Effector memory CD4-positive, alpha-beta T cell (primary cell): ENCODE results near the gene METTL18.

Experiments used
- DNase-seq, 3 donors: peaks; one replicate each; pipeline ENCODE4 v3.0.0-alpha.2; 2020
- H3K27ac ChIP-seq: 2 replicates; pipeline ENCODE4 v1.7.0; 2013; ENCODE audit warnings: mild to moderate bottlenecking, low read length, moderate library complexity; ENCODE audit not compliant: insufficient read depth, poor library complexity, severe bottlenecking
- H3K27me3 ChIP-seq: replicated peaks from 2 replicates; pipeline ENCODE4 v1.7.0; 2013; ENCODE audit warnings: mild to moderate bottlenecking, low read length; ENCODE audit not compliant: insufficient read depth, control insufficient read depth, poor library complexity, severe bottlenecking
- H3K36me3 ChIP-seq: 2 replicates; pipeline ENCODE4 v1.7.0; 2013; ENCODE audit warnings: mild to moderate bottlenecking, low read length, moderate library complexity; ENCODE audit not compliant: control insufficient read depth, insufficient read depth
- H3K4me1 ChIP-seq: 2 replicates; pipeline ENCODE4 v1.7.0; 2013; ENCODE audit warnings: low read length, mild to moderate bottlenecking; ENCODE audit not compliant: control insufficient read depth, insufficient read depth, poor library complexity, severe bottlenecking
- H3K4me3 ChIP-seq: 2 replicates; pipeline ENCODE4 v1.7.0; 2013; ENCODE audit warnings: low read length, low read depth, mild to moderate bottlenecking; ENCODE audit not compliant: insufficient read depth, poor library complexity, severe bottlenecking
- H3K9me3 ChIP-seq: 2 replicates; pipeline ENCODE4 v1.7.0; 2013; ENCODE audit warnings: mild to moderate bottlenecking, low read length, moderate library complexity; ENCODE audit not compliant: control insufficient read depth

Gene METTL18

DNA sequence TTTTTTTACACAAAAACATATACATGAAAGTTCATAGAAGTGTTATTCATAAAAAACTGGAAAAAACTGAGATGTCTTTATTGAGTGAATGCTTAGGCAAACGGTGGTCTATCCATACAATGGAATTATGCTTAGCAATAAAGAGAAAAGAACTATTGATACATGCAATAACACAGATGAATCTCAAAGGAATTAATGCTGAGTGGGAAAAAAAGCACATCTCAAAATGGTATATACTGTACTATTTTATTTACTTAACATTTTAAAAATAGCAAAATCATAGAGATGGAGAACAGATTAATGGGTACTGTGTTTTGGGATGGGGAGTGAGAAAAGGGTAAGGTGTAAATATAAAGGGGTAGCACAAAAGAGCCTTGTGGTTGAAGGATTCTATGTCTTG lies 29.8 kb downstream of the METTL18 start:
- Histone ChIP-seq H3K27me3 (no peaks in the 10 kb centered on the region), H3K27ac (no peak overlapping the region), H3K9me3 (no peaks in the 10 kb centered on the region), H3K4me1 (no peaks in the 10 kb centered on the region), H3K36me3 (no peaks in the 10 kb centered on the region), H3K4me3 (no peak overlapping the region)
- DNase-seq = no peak

GRCh38 chr1:169762699-169763098 lies 32.0 kb downstream of the METTL18 start:
- DNase-seq = no peak

DNA sequence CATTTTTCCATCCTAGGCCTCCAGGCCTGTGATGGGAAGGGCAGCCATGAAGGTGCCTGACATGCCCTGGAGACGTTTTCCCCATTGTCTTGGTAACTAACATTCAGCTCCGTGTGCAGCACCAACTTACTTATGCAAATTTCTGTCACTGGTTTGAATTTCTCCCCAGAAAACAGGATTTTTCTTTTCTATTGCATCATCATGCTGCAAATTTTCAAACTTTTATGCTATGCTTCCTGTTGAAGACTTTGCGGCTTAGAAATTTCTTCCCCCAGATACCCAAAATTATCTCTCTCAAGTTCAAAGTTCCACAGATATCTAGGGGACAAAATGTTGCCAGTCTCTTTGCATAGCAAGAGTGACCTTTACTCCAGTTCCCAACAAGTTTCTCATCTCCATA lies 35.7 kb downstream of the METTL18 start:
- Histone ChIP-seq H3K27me3 (no peaks in the 10 kb centered on the region), H3K27ac (no peak overlapping the region), H3K4me3 (no peak overlapping the region), H3K9me3 (no peaks in the 10 kb centered on the region), H3K4me1 (no peaks in the 10 kb centered on the region), H3K36me3 (no peaks in the 10 kb centered on the region)
- no peak for DNase-seq

More at GRCh38 chr1:169762699-169763098, 32.0 kb downstream of the METTL18 start:
- H3K36me3 ChIP-seq = no peaks in the 10 kb centered on the region
- H3K4me3 ChIP-seq = no peak overlapping the region
- H3K9me3 ChIP-seq = no peaks in the 10 kb centered on the region
- no peaks in the 10 kb centered on the region for H3K4me1 ChIP-seq
- no peak overlapping the region for H3K27ac ChIP-seq
- no peaks in the 10 kb centered on the region for H3K27me3 ChIP-seq

DNA sequence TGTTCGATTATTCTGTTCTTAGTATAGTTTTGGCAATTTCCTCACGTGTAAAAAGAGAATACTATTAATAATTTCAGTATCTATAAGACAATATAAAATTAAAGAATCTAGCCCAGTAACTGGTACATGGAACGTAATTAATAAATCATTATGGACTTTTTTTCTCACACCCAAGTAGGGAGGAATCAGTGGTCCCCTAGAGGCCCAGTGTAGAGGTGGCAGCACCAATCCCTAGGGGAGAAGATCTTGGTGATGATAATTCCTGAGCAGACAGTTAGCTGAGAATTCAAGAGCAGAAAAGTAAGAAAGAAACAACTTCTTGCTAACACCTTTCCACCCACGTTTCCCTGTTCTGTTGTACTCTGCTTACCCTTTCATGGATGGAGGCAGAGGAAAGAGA lies 41.2 kb downstream of the METTL18 start:
- Histone ChIP-seq H3K4me1 (no peaks in the 10 kb centered on the region), H3K27ac (no peak overlapping the region), H3K36me3 (no peaks in the 10 kb centered on the region), H3K4me3 (no peak overlapping the region), H3K27me3 (no peaks in the 10 kb centered on the region), H3K9me3 (no peaks in the 10 kb centered on the region)
- no peak for DNase-seq

- DNase-seq = no peak
These were observed 44.7 kb downstream of the METTL18 start for GRCh38 chr1:169750041-169750440.

DNA sequence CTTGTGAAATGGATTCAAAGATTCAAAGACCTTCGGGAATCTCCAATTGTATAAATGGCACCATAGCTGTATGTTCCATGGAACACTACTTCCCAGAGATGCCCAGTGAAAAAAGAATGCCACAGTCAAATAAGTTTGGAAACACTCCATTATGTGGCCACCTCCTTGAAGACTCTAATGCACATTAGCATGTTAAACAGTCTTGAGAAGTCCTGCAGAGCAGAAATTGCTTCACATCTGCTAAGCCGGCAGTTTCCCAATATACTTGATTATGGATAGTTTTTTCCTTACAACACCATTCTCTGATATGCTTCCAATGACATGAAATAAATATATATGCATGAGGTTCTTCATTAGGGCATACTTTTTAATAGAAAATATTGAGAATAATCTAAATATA lies 48.2 kb downstream of the METTL18 start:
- H3K27me3 ChIP-seq = no peaks in the 10 kb centered on the region
- H3K4me1 ChIP-seq = no peaks in the 10 kb centered on the region
- H3K9me3 ChIP-seq = no peaks in the 10 kb centered on the region
- no peak overlapping the region for H3K27ac ChIP-seq
- no peaks in the 10 kb centered on the region for H3K36me3 ChIP-seq
- no peak overlapping the region for H3K4me3 ChIP-seq
- DNase-seq = no peak

More at GRCh38 chr1:169750041-169750440, 44.7 kb downstream of the METTL18 start:
- H3K9me3 ChIP-seq = no peaks in the 10 kb centered on the region
- H3K4me1 ChIP-seq = no peaks in the 10 kb centered on the region
- no peak overlapping the region for H3K27ac ChIP-seq
- H3K4me3 ChIP-seq = no peak overlapping the region
- H3K36me3 ChIP-seq = no peaks in the 10 kb centered on the region
- no peaks in the 10 kb centered on the region for H3K27me3 ChIP-seq

- no peak overlapping the region for H3K4me3 ChIP-seq
- DNase-seq = no peak
- H3K9me3 ChIP-seq = no peaks in the 10 kb centered on the region
- H3K27me3 ChIP-seq = no peaks in the 10 kb centered on the region
- H3K4me1 ChIP-seq = no peaks in the 10 kb centered on the region
- no peaks in the 10 kb centered on the region for H3K36me3 ChIP-seq
- H3K27ac ChIP-seq = no peak overlapping the region
These were observed 49.5 kb downstream of the METTL18 start for GRCh38 chr1:169745015-169745861.
